Measurements from ENCODE around the gene DNAJC1. TPM values are rescaled to one million over a fixed set of nuclear protein-coding genes. Genes with fewer than 3 reads are reported as not detected.

DNAJC1 gene
- total and polyA plus RNA-seq, 2 donors (not counting 3 experiments of a cell fraction or from before 2014, with no cell fraction given), result 11.2 to 19.7 TPM

DNA sequence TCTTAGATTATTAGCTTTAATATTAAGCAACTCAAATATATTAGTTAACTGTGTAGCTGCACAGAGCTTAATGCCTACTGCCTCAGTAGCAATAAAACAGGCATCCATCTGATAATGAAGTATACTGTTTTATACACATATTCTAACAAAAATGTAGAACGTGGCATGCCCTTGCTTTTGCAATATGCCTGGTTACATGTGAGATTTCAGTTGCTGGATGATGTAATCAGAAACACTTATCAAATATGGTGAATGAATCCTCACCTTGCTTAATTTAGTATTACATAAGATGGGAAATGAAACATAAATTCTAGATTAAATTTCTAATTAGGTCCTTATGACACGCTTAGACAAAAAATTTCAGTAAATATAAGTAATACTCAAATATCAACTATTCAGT, 8.0 kb downstream of the DNAJC1 start:
- Histone ChIP-seq H3K9me3 (replicated peaks; ENCODE audit: control insufficient read depth, insufficient read depth, low read length) (no peaks in the 10 kb centered on the region), H3K9ac (replicated peaks; ENCODE audit: extremely low read depth, insufficient read depth, low read length) (no peak overlapping the region), H3K4me3 (replicated peaks in 1 of 3; ENCODE audit: insufficient read depth in 1 of 3, low read depth in 1 of 3, low read length in 3 of 3) (no peak overlapping the region), H3K9me1 (replicated peaks; ENCODE audit: control insufficient read depth, extremely low read depth, insufficient read depth, low read length) (no peaks in the 10 kb centered on the region), H3K36me3 (ENCODE audit: control insufficient read depth in 2 of 2, extremely low read depth in 1 of 2, insufficient read depth in 2 of 2, low read length in 2 of 2) (no peaks in the 10 kb centered on the region), H3K27ac (ENCODE audit: insufficient read depth, low read depth, low read length) (no peak overlapping the region), H3K27me3 (ENCODE audit: control insufficient read depth in 2 of 2, insufficient read depth in 2 of 2, low read length in 2 of 2) (no peaks in the 10 kb centered on the region), H3K4me1 (ENCODE audit: control insufficient read depth, extremely low read depth, insufficient read depth, low read length) (no peaks in the 10 kb centered on the region), H3K4me2 (ENCODE audit: insufficient read depth, low read length) (no peak overlapping the region), H3K79me2 (ENCODE audit: control insufficient read depth, insufficient read depth, low read length) (peaks cover 31% of the 10 kb centered on the region), H4K20me1 (replicated peaks; ENCODE audit: control insufficient read depth, extremely low read depth, insufficient read depth, low read length) (peaks cover 3% of the 10 kb centered on the region), H2AFZ (ENCODE audit: low read depth, low read length) (no peak overlapping the region)
- intact Hi-C loops (cut with micrococcal nuclease), result no loop called here
- POLR2A ChIA-PET, result no interaction called here
- FAIRE-seq (no peak), DNase-seq (ENCODE audit: low read depth, low spot score) (no peak)
- BruUV-seq (replicated peaks), result no TSS peak
- CTCF ChIA-PET, result interaction anchor here (3.1 kb wide), 1 partner anchor 993 kb away, joined by 53 read pairs; no protein-coding TSS in a partner anchor
- TF ChIP-seq, protein P1, sequence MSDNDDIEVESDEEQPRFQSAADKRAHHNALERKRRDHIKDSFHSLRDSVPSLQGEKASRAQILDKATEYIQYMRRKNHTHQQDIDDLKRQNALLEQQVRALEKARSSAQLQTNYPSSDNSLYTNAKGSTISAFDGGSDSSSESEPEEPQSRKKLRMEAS (IDR thresholded peaks at IDR 0.05; ENCODE audit: insufficient read depth, insufficient read length), result no peak
- TF ChIP-seq GATA2 (IDR thresholded peaks at IDR 0.05; ENCODE audit: insufficient read depth, insufficient read length, low read depth, low read length), result no peak
- no peak for TF ChIP-seq EZH2 (IDR thresholded peaks at IDR 0.05; ENCODE audit: borderline replicate concordance, low read depth, low read length, severe bottlenecking)
- no peak for TF ChIP-seq POLR2AphosphoS5 (IDR thresholded peaks at IDR 0.05; ENCODE audit: insufficient read depth, low read depth, low read length)
- no peak for TF ChIP-seq POLR2A (IDR thresholded peaks at IDR 0.05; ENCODE audit: low read depth, low read length)
- TF ChIP-seq, protein P2, sequence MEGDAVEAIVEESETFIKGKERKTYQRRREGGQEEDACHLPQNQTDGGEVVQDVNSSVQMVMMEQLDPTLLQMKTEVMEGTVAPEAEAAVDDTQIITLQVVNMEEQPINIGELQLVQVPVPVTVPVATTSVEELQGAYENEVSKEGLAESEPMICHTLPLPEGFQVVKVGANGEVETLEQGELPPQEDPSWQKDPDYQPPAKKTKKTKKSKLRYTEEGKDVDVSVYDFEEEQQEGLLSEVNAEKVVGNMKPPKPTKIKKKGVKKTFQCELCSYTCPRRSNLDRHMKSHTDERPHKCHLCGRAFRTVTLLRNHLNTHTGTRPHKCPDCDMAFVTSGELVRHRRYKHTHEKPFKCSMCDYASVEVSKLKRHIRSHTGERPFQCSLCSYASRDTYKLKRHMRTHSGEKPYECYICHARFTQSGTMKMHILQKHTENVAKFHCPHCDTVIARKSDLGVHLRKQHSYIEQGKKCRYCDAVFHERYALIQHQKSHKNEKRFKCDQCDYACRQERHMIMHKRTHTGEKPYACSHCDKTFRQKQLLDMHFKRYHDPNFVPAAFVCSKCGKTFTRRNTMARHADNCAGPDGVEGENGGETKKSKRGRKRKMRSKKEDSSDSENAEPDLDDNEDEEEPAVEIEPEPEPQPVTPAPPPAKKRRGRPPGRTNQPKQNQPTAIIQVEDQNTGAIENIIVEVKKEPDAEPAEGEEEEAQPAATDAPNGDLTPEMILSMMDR (IDR thresholded peaks at IDR 0.05; ENCODE audit: extremely low read depth in 1 of 2, insufficient read depth in 1 of 2, low read depth in 1 of 2, low read length in 2 of 2), result no peak
- no peak for TF ChIP-seq MYC (IDR thresholded peaks at IDR 0.05; ENCODE audit: low read depth, low read length)
- no peak for TF ChIP-seq FOS (IDR thresholded peaks at IDR 0.05; ENCODE audit: borderline replicate concordance, insufficient read depth, low read length)
- no peak for TF ChIP-seq JUN (IDR thresholded peaks at IDR 0.05; ENCODE audit: borderline replicate concordance, insufficient read depth, insufficient read length, low read depth)
- dilution Hi-C loops (cut with MboI; ENCODE audit: extremely low pct_ligation_motif_present, low sequenced_read_pairs), result no loop called here

Measured in endothelial cell of umbilical vein (primary cell).